ENCODE results near the gene SETD1A. TPM values are rescaled to one million over a fixed set of nuclear protein-coding genes. Genes with fewer than 3 reads are reported as not detected.
A peak's percentile ranks its signal among the peaks of the same experiment; 100 is the strongest.

The SETD1A gene
- total RNA-seq, 1 donor from 2014 or later = 3.2 TPM

DNA sequence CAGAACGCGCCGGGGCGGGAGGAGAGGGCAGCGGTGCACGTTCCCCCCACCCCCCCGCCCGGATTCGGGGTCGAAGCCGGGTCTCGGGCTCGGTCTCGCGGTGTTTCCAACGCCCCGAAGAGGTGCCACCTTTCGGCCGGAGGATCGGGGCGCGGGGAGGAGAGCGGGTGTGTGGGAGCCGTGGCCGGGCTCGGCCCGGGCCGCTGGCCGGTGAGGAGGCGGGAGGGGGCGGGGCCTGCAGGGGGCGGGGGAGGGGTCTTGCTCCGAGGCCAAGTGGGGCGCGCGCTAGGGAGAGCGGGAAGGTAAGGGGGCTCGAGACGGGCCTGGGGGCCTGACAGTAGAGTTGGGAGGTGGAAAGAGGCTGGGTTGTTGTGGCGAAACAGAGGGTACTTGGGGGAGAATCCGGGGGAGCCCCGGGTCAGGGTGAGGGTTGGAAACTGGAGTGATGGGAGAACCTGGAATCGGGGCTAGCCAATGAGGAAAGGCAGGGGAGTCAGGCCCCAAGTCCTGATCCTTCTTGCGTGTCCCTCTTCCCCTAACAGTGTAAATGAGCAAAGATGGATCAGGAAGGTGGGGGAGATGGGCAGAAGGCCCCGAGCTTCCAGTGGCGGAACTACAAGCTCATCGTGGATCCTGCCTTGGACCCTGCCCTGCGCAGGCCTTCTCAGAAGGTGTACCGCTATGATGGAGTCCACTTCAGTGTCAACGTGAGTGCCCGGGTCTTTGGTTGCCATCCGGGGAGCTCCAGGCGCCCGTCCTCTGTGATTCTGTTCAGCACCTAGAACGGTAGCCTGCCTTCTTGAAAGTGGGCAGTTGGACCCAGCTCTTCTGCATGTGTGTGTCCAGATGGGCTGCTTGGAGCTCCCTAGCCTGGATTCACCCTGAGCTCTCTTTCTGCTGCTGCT, 873 bp downstream of the SETD1A start:
- Histone ChIP-seq H3K27me3 (no peaks in the 10 kb centered on the region), H3K79me2 (ENCODE audit: low read depth) (peaks cover 23% of the 10 kb centered on the region), H3K4me2 (peak overlapping the region; percentile 83), H3K27ac (peak overlapping the region; percentile 100), H3F3A (ENCODE audit: low read depth) (peaks cover 41% of the 10 kb centered on the region), H3K4me3 (peak overlapping the region; percentile 98), H3K9ac (peak overlapping the region; percentile 100), H3K4me1 (peaks cover 5% of the 10 kb centered on the region), H3K36me3 (peaks cover 14% of the 10 kb centered on the region), H3K9me3 (ENCODE audit: low read depth) (no peaks in the 10 kb centered on the region), H2AFZ (replicated peaks) (no peak overlapping the region), H4K20me1 (ENCODE audit: low read depth) (peaks cover 16% of the 10 kb centered on the region)
- H3K27ac Mint-ChIP-seq = peak overlapping the region; percentile 88
- H3K27me3 Mint-ChIP-seq (ENCODE audit: insufficient read depth, low read depth) = peaks cover 5% of the 10 kb centered on the region
- peak; percentile 89 for DNase-seq (ENCODE audit: low spot score)
- TF ChIP-seq EZH2 (IDR thresholded peaks at IDR 0.05) = no peak
- TF ChIP-seq CTCF (IDR thresholded peaks at IDR 0.05) = no peak
- TF ChIP-seq EZH2phosphoT487 (IDR thresholded peaks at IDR 0.05) = no peak
- H3K4me3 Mint-ChIP-seq = peak overlapping the region; percentile 97
- no peaks in the 10 kb centered on the region for H3K9me3 Mint-ChIP-seq
- peaks cover 12% of the 10 kb centered on the region for H3K4me1 Mint-ChIP-seq
- peaks cover 17% of the 10 kb centered on the region for H3K36me3 Mint-ChIP-seq

DNA sequence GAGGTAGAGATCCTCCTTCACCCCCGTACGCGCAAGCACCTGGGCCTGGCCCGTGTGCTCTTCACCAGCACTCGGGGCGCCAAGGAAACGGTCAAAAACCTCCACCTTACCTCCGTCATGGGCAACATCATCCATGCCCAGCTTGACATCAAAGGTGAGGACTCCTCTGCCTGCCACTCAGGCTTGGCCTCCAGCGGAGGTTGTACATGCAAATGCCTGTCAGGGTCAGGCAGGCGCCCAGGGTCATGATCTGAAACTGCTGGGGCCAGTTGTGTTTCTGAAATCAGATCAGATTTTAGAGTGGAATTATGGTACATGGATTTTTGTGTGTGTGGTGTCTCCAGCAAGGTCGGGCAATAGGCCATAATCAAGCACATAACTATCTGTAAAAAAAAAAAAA, 3.8 kb downstream of the SETD1A start:
- Histone ChIP-seq H3K27me3 (no peaks in the 10 kb centered on the region), H3K27ac (no peak overlapping the region), H3F3A (ENCODE audit: low read depth) (peaks cover 21% of the 10 kb centered on the region), H3K4me3 (no peak overlapping the region), H4K20me1 (ENCODE audit: low read depth) (peaks cover 22% of the 10 kb centered on the region), H3K4me2 (no peak overlapping the region), H2AFZ (replicated peaks) (no peak overlapping the region), H3K36me3 (peaks cover 14% of the 10 kb centered on the region), H3K79me2 (ENCODE audit: low read depth) (peaks cover 23% of the 10 kb centered on the region), H3K4me1 (peaks cover 5% of the 10 kb centered on the region), H3K9me3 (ENCODE audit: low read depth) (no peaks in the 10 kb centered on the region), H3K9ac (no peak overlapping the region)
- TF ChIP-seq EZH2phosphoT487 (IDR thresholded peaks at IDR 0.05) (no peak), CTCF (IDR thresholded peaks at IDR 0.05) (no peak), EZH2 (IDR thresholded peaks at IDR 0.05) (no peak)
- Mint-ChIP-seq H3K27ac (no peak overlapping the region), H3K27me3 (ENCODE audit: insufficient read depth, low read depth) (peaks cover 5% of the 10 kb centered on the region), H3K9me3 (no peaks in the 10 kb centered on the region), H3K4me1 (peaks cover 7% of the 10 kb centered on the region), H3K36me3 (peaks cover 28% of the 10 kb centered on the region), H3K4me3 (no peak overlapping the region)
- DNase-seq (ENCODE audit: low spot score) = no peak

DNA sequence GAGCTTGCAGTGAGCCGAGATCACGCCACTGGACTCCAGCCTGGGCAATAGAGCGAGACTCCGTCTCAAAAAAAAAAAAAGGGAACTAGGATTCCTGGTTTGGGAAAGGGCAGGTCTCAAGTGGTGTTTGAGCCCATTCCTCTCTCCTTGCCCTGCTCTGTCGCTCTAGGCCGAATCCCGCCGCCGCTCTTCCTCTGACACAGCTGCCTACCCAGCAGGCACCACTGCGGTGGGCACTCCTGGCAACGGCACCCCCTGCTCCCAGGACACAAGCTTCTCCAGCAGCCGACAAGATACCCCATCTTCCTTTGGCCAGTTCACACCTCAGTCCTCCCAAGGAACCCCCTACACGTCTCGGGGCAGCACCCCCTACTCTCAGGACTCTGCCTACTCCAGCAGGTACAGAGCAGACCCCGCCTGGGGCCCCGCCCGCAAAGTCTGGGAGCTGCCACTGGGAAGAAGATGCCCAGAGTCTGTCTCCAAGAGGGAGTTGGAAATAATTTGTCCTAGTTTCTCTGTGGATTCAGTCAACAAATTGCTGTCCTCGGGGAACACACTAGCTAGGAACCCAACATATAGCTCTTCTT, 6.5 kb downstream of the SETD1A start:
- Histone ChIP-seq H3K4me1 (peaks cover under 1% of the 10 kb centered on the region), H3K27ac (no peak overlapping the region), H3K79me2 (ENCODE audit: low read depth) (peaks cover 15% of the 10 kb centered on the region), H3K36me3 (peaks cover 14% of the 10 kb centered on the region), H3K9ac (no peak overlapping the region), H2AFZ (replicated peaks) (no peak overlapping the region), H3K4me2 (no peak overlapping the region), H3K4me3 (no peak overlapping the region), H3K27me3 (no peaks in the 10 kb centered on the region), H3F3A (ENCODE audit: low read depth) (peaks cover 5% of the 10 kb centered on the region), H3K9me3 (ENCODE audit: low read depth) (no peaks in the 10 kb centered on the region), H4K20me1 (ENCODE audit: low read depth) (peaks cover 15% of the 10 kb centered on the region)
- H3K27me3 Mint-ChIP-seq (ENCODE audit: insufficient read depth, low read depth) = peaks cover 9% of the 10 kb centered on the region
- H3K27ac Mint-ChIP-seq = no peak overlapping the region
- no peak for DNase-seq (ENCODE audit: low spot score)
- no peaks in the 10 kb centered on the region for H3K9me3 Mint-ChIP-seq
- peaks cover 39% of the 10 kb centered on the region for H3K36me3 Mint-ChIP-seq
- no peak for TF ChIP-seq CTCF (IDR thresholded peaks at IDR 0.05)
- no peak for TF ChIP-seq EZH2 (IDR thresholded peaks at IDR 0.05)
- TF ChIP-seq EZH2phosphoT487 (IDR thresholded peaks at IDR 0.05) = no peak
- H3K4me1 Mint-ChIP-seq = peaks cover 2% of the 10 kb centered on the region
- no peak overlapping the region for H3K4me3 Mint-ChIP-seq
